Ishikawa (cell line): ENCODE results near the gene MROH7.

Source experiments
- CEBPB ChIP-seq: IDR thresholded peaks from 2 replicates; pipeline ENCODE4 v1.6.1; 2012
- CREB1 ChIP-seq: IDR thresholded peaks from 2 replicates; pipeline ENCODE4 v1.6.1; 2012; ENCODE audit warnings: low read depth
- EGR1 ChIP-seq: IDR thresholded peaks from 2 replicates; pipeline ENCODE4 v1.6.1; 2012
- EP300 ChIP-seq: IDR thresholded peaks from 2 replicates; pipeline ENCODE4 v1.6.1; 2012; ENCODE audit warnings: borderline replicate concordance
- FOXM1 ChIP-seq: IDR thresholded peaks from 2 replicates; pipeline ENCODE4 v1.6.1; 2012; ENCODE audit warnings: low read depth, borderline replicate concordance
- MAX ChIP-seq: IDR thresholded peaks from 2 replicates; pipeline ENCODE4 v1.6.1; 2012
- NFIC ChIP-seq: IDR thresholded peaks from 2 replicates; pipeline ENCODE4 v1.6.1; 2012
- RAD21 ChIP-seq: IDR thresholded peaks from 2 replicates; pipeline ENCODE4 v1.6.1; 2012; ENCODE audit warnings: low read depth
- REST ChIP-seq: IDR thresholded peaks from 2 replicates; pipeline ENCODE4 v1.6.1; 2012; ENCODE audit warnings: low read depth, mild to moderate bottlenecking
- TAF1 ChIP-seq: IDR thresholded peaks from 2 replicates; pipeline ENCODE4 v1.6.1; 2012; ENCODE audit warnings: low read depth, mild to moderate bottlenecking
- TCF12 ChIP-seq: IDR thresholded peaks from 2 replicates; pipeline ENCODE4 v1.6.1; 2012; ENCODE audit warnings: low read depth
- TEAD4 ChIP-seq: IDR thresholded peaks from 2 replicates; pipeline ENCODE4 v1.6.1; 2012
- USF1 ChIP-seq: IDR thresholded peaks from 2 replicates; pipeline ENCODE4 v1.6.1; 2012
- YY1 ChIP-seq: IDR thresholded peaks from 2 replicates; pipeline ENCODE4 v1.6.1; 2012; ENCODE audit warnings: low read depth
- ZBTB7A ChIP-seq: IDR thresholded peaks from 2 replicates; pipeline ENCODE4 v1.6.1; 2012; ENCODE audit warnings: low read depth

MROH7 gene

GRCh38 chr1:54606096-54606989 lies 35.2 kb upstream of the MROH7 start:
- TF ChIP-seq TAF1 (no peak), TEAD4 (no peak), NFIC (no peak), CREB1 (no peak), CEBPB (no peak), REST (no peak), EGR1 (no peak), ZBTB7A (no peak), TCF12 (no peak), YY1 (no peak), RAD21 (no peak), EP300 (no peak), USF1 (no peak), MAX (no peak), FOXM1 (no peak)

- TF ChIP-seq NFIC (no peak), REST (no peak), USF1 (no peak), CEBPB (no peak), FOXM1 (no peak), EGR1 (no peak), RAD21 (no peak), YY1 (no peak), CREB1 (no peak), ZBTB7A (no peak), TEAD4 (no peak), TAF1 (no peak), MAX (no peak), EP300 (no peak), TCF12 (no peak)
Measured at GRCh38 chr1:54606990-54607325, 34.6 kb upstream of the MROH7 start.

GRCh38 chr1:54607821-54608565 lies 33.6 kb upstream of the MROH7 start:
- TF ChIP-seq FOXM1 (no peak), TCF12 (no peak), REST (no peak), MAX (no peak), TAF1 (no peak), EP300 (no peak), TEAD4 (no peak), USF1 (no peak)
